AG09319 (cell line): ENCODE data around the gene EIF3D.

Source experiments
- DNase-seq: peaks from one replicate; pipeline ENCODE4 v3.0.0-alpha.2; 2010; ENCODE audit warnings: low read depth; ENCODE audit errors: extremely low read depth
- TF ChIP-seq, protein P1 (sequence below): IDR thresholded peaks from 2 replicates; pipeline ENCODE4 v1.5.1; 2011; ENCODE audit warnings: low read depth, mild to moderate bottlenecking, inconsistent platforms, low read length, moderate library complexity

Gene EIF3D

DNA sequence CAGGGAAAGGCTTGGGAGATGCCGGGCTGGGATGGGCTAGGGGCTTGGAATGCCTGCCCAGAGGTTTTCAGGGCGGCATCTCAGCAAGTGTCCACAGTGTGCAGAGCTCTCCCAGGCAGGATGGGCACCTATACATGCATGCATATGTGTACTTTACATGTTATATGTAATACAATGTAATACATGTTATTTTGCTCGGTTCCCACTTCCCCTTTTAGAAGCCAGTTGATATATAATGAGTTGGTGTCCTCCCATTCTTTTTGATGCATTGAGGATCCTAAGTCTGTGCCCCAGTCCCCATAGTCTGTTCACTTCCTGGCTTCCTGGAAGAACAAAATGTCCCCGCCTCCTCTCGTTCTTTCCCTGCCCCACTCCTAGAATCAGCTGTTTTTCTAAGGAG, 20.1 kb upstream of the EIF3D start:
- no peak for DNase-seq
- TF ChIP-seq, protein P1, sequence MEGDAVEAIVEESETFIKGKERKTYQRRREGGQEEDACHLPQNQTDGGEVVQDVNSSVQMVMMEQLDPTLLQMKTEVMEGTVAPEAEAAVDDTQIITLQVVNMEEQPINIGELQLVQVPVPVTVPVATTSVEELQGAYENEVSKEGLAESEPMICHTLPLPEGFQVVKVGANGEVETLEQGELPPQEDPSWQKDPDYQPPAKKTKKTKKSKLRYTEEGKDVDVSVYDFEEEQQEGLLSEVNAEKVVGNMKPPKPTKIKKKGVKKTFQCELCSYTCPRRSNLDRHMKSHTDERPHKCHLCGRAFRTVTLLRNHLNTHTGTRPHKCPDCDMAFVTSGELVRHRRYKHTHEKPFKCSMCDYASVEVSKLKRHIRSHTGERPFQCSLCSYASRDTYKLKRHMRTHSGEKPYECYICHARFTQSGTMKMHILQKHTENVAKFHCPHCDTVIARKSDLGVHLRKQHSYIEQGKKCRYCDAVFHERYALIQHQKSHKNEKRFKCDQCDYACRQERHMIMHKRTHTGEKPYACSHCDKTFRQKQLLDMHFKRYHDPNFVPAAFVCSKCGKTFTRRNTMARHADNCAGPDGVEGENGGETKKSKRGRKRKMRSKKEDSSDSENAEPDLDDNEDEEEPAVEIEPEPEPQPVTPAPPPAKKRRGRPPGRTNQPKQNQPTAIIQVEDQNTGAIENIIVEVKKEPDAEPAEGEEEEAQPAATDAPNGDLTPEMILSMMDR: no peak

DNA sequence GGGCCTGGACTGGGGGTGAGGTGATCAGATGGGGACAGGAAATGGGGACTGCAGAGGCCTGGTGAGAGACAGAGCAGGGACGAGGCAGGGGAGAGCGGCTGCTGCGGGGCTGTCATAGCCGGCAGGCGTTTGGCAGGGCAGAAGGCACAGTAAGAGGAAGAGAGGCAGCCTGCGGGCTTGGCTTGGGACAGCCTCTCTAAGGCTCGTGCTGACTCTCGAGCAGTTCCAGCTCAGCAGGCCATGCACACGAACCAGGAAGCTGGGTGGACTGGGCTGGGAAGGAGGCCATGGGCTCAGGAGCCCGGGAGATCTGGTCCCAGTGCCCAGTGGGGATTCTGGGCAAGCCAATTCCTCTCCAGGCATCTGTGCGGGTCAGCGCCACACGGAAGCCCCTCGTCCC, 19.6 kb upstream of the EIF3D start:
- TF ChIP-seq, protein P1: no peak
- DNase-seq: no peak

DNA sequence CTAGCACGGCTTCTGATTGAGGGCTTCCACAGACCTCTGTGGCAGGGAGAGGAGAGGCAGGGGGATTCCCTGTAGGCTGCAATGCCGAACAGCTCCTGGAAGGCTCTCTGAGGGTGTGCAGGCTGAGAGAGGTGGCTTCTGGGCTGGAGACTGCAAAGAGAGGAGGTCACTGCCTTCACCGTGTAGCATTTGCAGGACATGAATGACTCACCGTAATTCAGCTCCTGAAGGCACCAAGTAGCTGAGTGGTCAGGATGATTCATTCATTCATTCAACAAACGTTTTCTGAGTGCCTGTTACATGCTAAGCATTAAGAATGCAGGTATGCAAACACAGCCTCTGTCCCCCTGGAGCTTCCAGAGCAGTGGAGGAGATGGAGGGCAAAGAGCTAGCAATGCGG, 18.0 kb upstream of the EIF3D start:
- TF ChIP-seq, protein P1: no peak
- no peak for DNase-seq

DNA sequence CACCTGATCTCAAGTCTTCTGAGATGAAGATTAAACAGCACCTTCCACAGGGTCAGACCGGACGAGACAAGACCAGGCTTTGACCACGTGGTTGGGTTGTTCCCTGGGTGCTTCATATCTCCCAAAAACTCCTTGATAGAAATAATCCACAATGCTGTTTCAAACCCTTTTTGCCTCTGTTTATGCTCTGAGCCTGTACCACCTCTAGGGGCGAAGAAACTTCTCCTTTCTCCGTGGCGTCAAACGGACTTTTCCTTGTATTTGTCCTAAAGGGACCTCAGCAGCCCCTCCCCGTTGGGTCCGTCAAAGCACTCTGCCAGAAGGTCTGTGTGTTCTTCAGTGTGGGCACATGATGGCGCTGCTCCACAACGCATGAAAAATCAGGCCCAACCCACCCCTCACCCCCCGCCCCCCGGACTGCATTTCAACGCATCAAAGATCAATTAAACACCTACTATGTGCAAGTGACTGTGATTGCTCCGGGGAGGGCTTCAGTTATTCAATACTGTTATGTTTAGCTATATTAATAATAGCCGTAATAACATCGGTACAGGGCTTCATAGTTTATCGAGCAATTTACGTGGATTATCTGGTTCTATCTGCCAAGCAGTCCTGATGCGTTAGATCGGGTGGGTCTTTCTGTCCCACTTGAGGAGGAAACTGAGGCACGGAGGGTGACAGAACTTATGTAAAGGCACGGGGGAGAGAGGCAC, 17.3 kb upstream of the EIF3D start:
- no peak for DNase-seq

DNA sequence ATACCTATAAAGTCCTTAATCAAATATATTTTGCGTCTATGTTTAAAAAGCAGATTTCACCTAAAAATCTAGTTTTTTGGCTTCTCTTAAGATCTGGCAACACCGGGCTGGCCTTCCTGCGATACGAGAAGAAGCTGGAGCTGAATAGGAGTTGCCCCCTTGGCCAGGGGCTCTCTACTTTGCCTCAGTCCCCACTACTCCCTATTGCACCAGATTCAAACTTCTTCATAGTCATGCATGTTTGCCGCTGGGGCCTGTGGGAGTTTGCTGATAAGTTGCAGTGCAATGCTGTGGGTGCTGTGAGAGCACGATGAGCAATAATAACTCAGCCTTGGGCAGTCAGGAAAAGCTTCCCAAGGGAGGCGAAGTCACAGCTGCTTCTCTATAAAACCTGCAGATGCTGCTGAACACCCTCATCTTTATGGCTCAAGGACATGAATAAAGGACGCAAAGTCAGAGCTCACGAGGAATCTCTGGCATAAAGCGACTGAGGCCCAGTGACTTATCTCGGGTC, 15.2 kb upstream of the EIF3D start:
- DNase-seq: no peak
- TF ChIP-seq, protein P1: no peak

More for the DNA sequence above, 17.3 kb upstream of the EIF3D start:
- TF ChIP-seq, protein P1: peak; percentile 52

DNA sequence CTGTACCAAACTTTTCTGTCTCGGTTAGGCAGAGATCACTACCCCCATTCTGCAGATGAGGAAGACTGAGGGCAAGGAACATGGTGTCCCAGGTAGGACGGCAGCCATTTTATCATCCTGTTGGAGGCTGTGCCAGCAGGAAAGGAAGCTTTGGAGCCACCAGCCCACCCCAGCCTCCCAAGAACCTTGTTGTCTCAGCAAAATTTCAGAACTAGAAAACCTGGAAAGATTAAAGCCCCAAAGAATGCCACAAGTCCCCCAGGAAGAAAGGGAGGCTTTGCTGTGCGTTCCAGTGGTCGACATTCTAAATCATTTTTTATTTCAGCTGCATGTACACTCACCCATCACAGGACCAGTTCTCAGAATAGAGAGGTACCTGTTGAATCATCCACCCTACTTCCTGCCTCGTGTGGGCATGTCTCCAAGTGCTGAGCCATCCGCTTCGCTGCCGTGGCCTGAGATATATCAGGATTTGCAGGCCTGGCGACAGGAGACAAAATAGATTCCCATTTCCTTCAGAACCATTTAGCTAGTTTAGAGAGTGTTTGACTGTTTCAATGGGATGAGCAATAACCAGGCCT, 13.0 kb upstream of the EIF3D start:
- TF ChIP-seq, protein P1: no peak
- DNase-seq: no peak

DNA sequence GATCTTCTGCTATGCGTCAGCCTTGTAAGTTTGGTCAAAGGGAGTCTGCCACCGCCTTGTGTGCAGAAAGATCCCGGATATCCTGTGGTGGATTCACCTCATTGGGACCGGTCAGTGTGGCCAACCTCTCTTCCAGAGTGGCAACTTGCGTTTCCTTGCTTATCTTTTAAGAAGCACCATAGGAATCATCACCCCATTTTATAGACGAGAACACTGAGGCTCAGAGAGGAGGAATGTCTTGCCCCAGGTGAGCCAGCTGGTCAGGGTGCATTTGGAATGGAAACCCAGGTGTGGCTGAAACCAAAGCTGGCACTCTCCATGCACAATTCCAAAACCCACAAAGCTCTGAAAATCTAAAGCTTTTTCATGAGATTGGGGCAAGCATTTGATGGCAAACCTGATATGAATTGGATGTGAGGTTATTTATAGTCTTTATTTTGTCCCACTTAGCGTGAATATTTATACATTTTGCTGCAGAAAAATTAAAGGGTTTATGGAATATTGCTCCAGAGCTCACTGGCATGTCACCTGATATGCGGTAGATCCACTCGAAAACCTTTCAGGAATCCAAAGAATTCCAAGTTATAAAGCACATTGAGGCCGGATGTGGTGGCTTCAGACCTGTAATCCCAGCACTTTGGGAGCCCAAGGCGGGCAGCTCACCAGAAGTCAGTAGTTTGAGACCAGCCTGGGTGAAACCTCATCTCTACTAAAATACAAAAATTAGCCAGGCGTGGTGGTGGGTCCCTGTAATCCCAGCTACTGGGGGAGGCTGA, 12.1 kb upstream of the EIF3D start:
- TF ChIP-seq, protein P1: no peak
- no peak for DNase-seq
